Measurements from ENCODE around the gene GP1BA.
A peak's percentile ranks its signal among the peaks of the same experiment; 100 is the strongest.

Gene GP1BA

GRCh38 chr17:4973256-4974114 is 41.4 kb downstream of the GP1BA start:
- Histone ChIP-seq H3K4me3 (ENCODE audit: low read depth, low read length) (no peak overlapping the region), H3K27ac (no peak overlapping the region), H3K27me3 (replicated peaks) (no peaks in the 10 kb centered on the region), H3K36me3 (replicated peaks) (peaks cover 47% of the 10 kb centered on the region)
- in situ Hi-C loops (cut with HindIII; ENCODE audit: low pct_ligation_motif_present, low sequenced_read_pairs), result no loop called here
- no peak for DNase-seq
- no peak for TF ChIP-seq CTCF (IDR thresholded peaks at IDR 0.05; ENCODE audit: low read depth, low read length, missing control alignments)

GRCh38 chr17:4974115-4974670 is 42.1 kb downstream of the GP1BA start:
- no peak for TF ChIP-seq CTCF (IDR thresholded peaks at IDR 0.05; ENCODE audit: low read depth, low read length, missing control alignments)
- H3K27ac ChIP-seq, result no peak overlapping the region
- H3K27me3 ChIP-seq (replicated peaks), result no peaks in the 10 kb centered on the region
- in situ Hi-C loops (cut with HindIII; ENCODE audit: low pct_ligation_motif_present, low sequenced_read_pairs), result no loop called here
- no peak for DNase-seq
- peaks cover 54% of the 10 kb centered on the region for H3K36me3 ChIP-seq (replicated peaks)
- H3K4me3 ChIP-seq (ENCODE audit: low read depth, low read length), result no peak overlapping the region

- H3K36me3 ChIP-seq (replicated peaks), result peaks cover 55% of the 10 kb centered on the region
- TF ChIP-seq CTCF (IDR thresholded peaks at IDR 0.05; ENCODE audit: low read depth, low read length, missing control alignments), result no peak
- H3K27me3 ChIP-seq (replicated peaks), result no peaks in the 10 kb centered on the region
- in situ Hi-C loops (cut with HindIII; ENCODE audit: low pct_ligation_motif_present, low sequenced_read_pairs), result no loop called here
- H3K4me3 ChIP-seq (ENCODE audit: low read depth, low read length), result no peak overlapping the region
- H3K27ac ChIP-seq, result no peak overlapping the region
- DNase-seq, result no peak
These were observed 46.6 kb downstream of the GP1BA start for GRCh38 chr17:4978726-4979125.

GRCh38 chr17:4980644-4981216 is 48.7 kb downstream of the GP1BA start:
- DNase-seq, result peak; percentile 31
- in situ Hi-C loops (cut with HindIII; ENCODE audit: low pct_ligation_motif_present, low sequenced_read_pairs), result no loop called here
- TF ChIP-seq CTCF (IDR thresholded peaks at IDR 0.05; ENCODE audit: low read depth, low read length, missing control alignments), result peak; percentile 71
- Histone ChIP-seq H3K27ac (no peak overlapping the region), H3K4me3 (ENCODE audit: low read depth, low read length) (no peak overlapping the region), H3K36me3 (replicated peaks) (peaks cover 52% of the 10 kb centered on the region), H3K27me3 (replicated peaks) (no peaks in the 10 kb centered on the region)

GRCh38 chr17:4982305-4982704 is 50.2 kb downstream of the GP1BA start:
- Histone ChIP-seq H3K4me3 (ENCODE audit: low read depth, low read length) (no peak overlapping the region), H3K36me3 (replicated peaks) (peaks cover 46% of the 10 kb centered on the region), H3K27ac (no peak overlapping the region), H3K27me3 (replicated peaks) (no peaks in the 10 kb centered on the region)
- DNase-seq, result no peak
- in situ Hi-C loops (cut with HindIII; ENCODE audit: low pct_ligation_motif_present, low sequenced_read_pairs), result no loop called here
- TF ChIP-seq CTCF (IDR thresholded peaks at IDR 0.05; ENCODE audit: low read depth, low read length, missing control alignments), result no peak
